Measurements from ENCODE around the gene USH1C. TPM values are rescaled to one million over a fixed set of nuclear protein-coding genes. Genes with fewer than 3 reads are reported as not detected.

The USH1C gene
- total RNA-seq, 2 donors from 2014 or later = 12.7 to 20.8 TPM

- TF ChIP-seq, protein P1, sequence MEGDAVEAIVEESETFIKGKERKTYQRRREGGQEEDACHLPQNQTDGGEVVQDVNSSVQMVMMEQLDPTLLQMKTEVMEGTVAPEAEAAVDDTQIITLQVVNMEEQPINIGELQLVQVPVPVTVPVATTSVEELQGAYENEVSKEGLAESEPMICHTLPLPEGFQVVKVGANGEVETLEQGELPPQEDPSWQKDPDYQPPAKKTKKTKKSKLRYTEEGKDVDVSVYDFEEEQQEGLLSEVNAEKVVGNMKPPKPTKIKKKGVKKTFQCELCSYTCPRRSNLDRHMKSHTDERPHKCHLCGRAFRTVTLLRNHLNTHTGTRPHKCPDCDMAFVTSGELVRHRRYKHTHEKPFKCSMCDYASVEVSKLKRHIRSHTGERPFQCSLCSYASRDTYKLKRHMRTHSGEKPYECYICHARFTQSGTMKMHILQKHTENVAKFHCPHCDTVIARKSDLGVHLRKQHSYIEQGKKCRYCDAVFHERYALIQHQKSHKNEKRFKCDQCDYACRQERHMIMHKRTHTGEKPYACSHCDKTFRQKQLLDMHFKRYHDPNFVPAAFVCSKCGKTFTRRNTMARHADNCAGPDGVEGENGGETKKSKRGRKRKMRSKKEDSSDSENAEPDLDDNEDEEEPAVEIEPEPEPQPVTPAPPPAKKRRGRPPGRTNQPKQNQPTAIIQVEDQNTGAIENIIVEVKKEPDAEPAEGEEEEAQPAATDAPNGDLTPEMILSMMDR (IDR thresholded peaks at IDR 0.05) = no peak
- no peak for TF ChIP-seq POLR2A (IDR thresholded peaks at IDR 0.05)
- ATAC-seq (no peak), DNase-seq (no peak)
- H3K4me3 ChIP-seq = no peak overlapping the region
- 50 to 78% methylated on average over 1 to 4 of the region's 4 CpGs for WGBS, 2 donors
- H3K36me3 ChIP-seq (replicated peaks in 1 of 2; ENCODE audit: insufficient read depth in 1 of 2, low read depth in 2 of 2) = no peaks in the 10 kb centered on the region
- no peaks in the 10 kb centered on the region for H3K27me3 ChIP-seq
- H3K4me1 ChIP-seq = no peaks in the 10 kb centered on the region
- H3K9me3 ChIP-seq = no peaks in the 10 kb centered on the region
- no peak overlapping the region for H3K27ac ChIP-seq
- intact Hi-C loops (cut with DNase I) = loop anchor here (5.0 kb wide), 2 partner anchors 120 to 275 kb away; no protein-coding TSS in a partner anchor
These were observed 41.6 kb downstream of the USH1C start for GRCh38 chr11:17502630-17503029.

GRCh38 chr11:17500673-17501072 lies 43.5 kb downstream of the USH1C start:
- Histone ChIP-seq H3K27ac (no peak overlapping the region), H3K27me3 (no peaks in the 10 kb centered on the region), H3K36me3 (replicated peaks in 1 of 2; ENCODE audit: insufficient read depth in 1 of 2, low read depth in 2 of 2) (no peaks in the 10 kb centered on the region), H3K9me3 (no peaks in the 10 kb centered on the region), H3K4me1 (no peaks in the 10 kb centered on the region), H3K4me3 (no peak overlapping the region)
- intact Hi-C loops (cut with DNase I) = loop anchor here (5.0 kb wide), 2 partner anchors 118 to 273 kb away; no protein-coding TSS in a partner anchor
- ATAC-seq (no peak), DNase-seq (no peak)
- no peak for TF ChIP-seq POLR2A (IDR thresholded peaks at IDR 0.05)
- TF ChIP-seq, protein P1 (IDR thresholded peaks at IDR 0.05) = no peak
- WGBS, 2 donors = 86 to 89% methylated on average over 10 to 12 of the region's 12 CpGs

DNA sequence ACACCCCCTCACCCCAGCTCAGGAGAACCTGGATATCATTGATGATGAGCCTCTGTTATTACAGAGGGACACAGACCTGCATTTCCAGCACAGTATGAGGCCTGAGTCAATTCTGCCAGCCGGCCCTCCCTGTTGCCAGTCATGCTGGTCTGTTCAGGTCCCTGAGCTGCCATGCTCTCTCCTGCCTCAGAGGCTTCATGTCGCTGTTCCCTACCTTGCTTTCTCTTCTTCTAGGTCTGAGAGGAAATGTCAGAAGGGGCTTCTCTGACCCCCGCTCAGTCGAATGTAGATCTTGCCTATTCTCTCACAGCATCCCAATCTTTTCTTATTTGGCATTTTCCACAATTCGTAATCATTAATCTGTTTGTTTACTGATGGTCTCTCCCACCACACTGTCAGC lies 45.7 kb downstream of the USH1C start:
- DNase-seq = no peak
- Histone ChIP-seq H3K9me3 (no peaks in the 10 kb centered on the region), H3K36me3 (replicated peaks in 1 of 2; ENCODE audit: insufficient read depth in 1 of 2, low read depth in 2 of 2) (no peaks in the 10 kb centered on the region), H3K4me3 (no peak overlapping the region), H3K27me3 (no peaks in the 10 kb centered on the region), H3K4me1 (no peaks in the 10 kb centered on the region), H3K27ac (no peak overlapping the region)
- ATAC-seq = no peak
- WGBS, 2 donors = 74 to 75% methylated on average over 5 of the region's 5 CpGs
- TF ChIP-seq, protein P1 (IDR thresholded peaks at IDR 0.05) = no peak
- no peak for TF ChIP-seq POLR2A (IDR thresholded peaks at IDR 0.05)
- intact Hi-C loops (cut with DNase I) = no loop called here

DNA sequence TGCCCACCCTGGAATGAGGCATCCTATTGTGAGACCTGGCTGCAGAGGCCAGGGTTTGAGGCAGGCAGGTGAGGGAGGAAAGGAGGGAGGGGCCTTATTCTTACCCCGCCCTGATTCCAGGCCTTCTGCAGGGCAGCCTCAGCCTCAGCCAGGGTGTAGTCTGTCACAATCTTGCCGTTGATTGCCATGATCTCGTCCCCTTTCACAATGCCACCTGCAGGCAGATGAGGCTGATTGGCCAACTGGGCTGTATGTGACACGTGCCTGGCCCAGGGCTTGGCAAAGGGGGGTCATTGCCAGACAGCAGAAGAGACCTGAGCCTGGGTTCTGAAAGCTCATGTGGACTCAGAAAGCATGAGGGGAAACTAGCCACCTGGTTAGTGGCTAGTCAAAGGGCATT lies 46.2 kb downstream of the USH1C start:
- no peak for ATAC-seq
- TF ChIP-seq, protein P1 (IDR thresholded peaks at IDR 0.05) = no peak
- no peak for TF ChIP-seq POLR2A (IDR thresholded peaks at IDR 0.05)
- no peaks in the 10 kb centered on the region for H3K9me3 ChIP-seq

DNA sequence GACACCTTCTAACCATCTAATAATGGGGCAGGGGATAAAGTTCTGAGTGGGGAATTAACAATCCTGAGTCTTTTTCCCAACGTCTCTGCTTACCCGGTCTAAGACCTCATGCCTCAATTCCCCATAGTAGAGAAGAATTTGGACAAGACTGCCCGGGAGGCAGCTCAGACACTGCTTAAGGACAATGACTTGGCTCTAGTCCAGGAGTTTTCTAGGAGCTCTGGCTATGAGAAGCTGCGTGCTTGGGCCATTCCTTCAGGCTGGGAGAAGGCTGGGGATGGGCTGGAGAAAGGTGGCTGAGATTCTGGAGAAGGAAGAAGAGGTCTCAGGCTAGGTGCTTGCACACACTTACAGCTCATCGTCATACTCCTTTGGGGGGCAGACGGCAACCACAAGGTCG lies 47.8 kb downstream of the USH1C start:
- intact Hi-C loops (cut with DNase I) = no loop called here
- Histone ChIP-seq H3K36me3 (replicated peaks in 1 of 2; ENCODE audit: insufficient read depth in 1 of 2, low read depth in 2 of 2) (no peaks in the 10 kb centered on the region), H3K4me3 (no peak overlapping the region), H3K27me3 (no peaks in the 10 kb centered on the region), H3K4me1 (no peaks in the 10 kb centered on the region), H3K27ac (no peak overlapping the region), H3K9me3 (no peaks in the 10 kb centered on the region)
- TF ChIP-seq POLR2A (IDR thresholded peaks at IDR 0.05) = no peak
- TF ChIP-seq, protein P1 (IDR thresholded peaks at IDR 0.05) = no peak
- WGBS, 2 donors = 68% methylated on average over 5 to 7 of the region's 7 CpGs
- no peak for DNase-seq
- no peak for ATAC-seq

More for the DNA sequence above, 46.2 kb downstream of the USH1C start:
- Histone ChIP-seq H3K27me3 (no peaks in the 10 kb centered on the region), H3K27ac (no peak overlapping the region), H3K4me1 (no peaks in the 10 kb centered on the region), H3K4me3 (no peak overlapping the region), H3K36me3 (replicated peaks in 1 of 2; ENCODE audit: insufficient read depth in 1 of 2, low read depth in 2 of 2) (no peaks in the 10 kb centered on the region)
- intact Hi-C loops (cut with DNase I) = no loop called here
- DNase-seq = no peak
- WGBS, 2 donors = 33 to 54% methylated on average over 4 of the region's 4 CpGs

Measured in body of pancreas (tissue), 4 donors.